DND-41 (cell line): ENCODE measurements around the gene RAB6B.

ENCODE experiments used
- ATAC-seq: fragments of 200-7000 bp; cut with Tn5 transposase; 3 replicates; pipeline ENCODE4 v1.9.1; 2021; ENCODE audit warnings: low read depth; ENCODE audit not compliant: insufficient read depth
- DNase-seq: peaks from one replicate; pipeline ENCODE4 v3.0.0-alpha.2; 2020
- H2AFZ ChIP-seq: 2 replicates; pipeline ENCODE4 v1.6.0; 2012; ENCODE audit warnings: low read depth, low read length
- H3K27ac ChIP-seq: 2 replicates; pipeline ENCODE4 v1.5.1; 2012; ENCODE audit warnings: low read length, inconsistent platforms
- H3K27me3 ChIP-seq: fragments of 200-600 bp; sonication (generic); 2 replicates; pipeline ENCODE4 v1.6.0; 2012; ENCODE audit warnings: low read length, mild to moderate bottlenecking, inconsistent platforms; ENCODE audit not compliant: insufficient read depth, poor library complexity
- H3K36me3 ChIP-seq: 2 replicates; pipeline ENCODE4 v1.5.1; 2012; ENCODE audit warnings: low read length, inconsistent platforms; ENCODE audit not compliant: insufficient read depth
- H3K4me1 ChIP-seq: 2 replicates; pipeline ENCODE4 v1.5.1; 2012; ENCODE audit warnings: mild to moderate bottlenecking, low read length; ENCODE audit not compliant: insufficient read depth
- H3K4me2 ChIP-seq: 2 replicates; pipeline ENCODE4 v1.6.0; 2012; ENCODE audit warnings: mild to moderate bottlenecking, moderate library complexity, low read length, inconsistent platforms; ENCODE audit not compliant: insufficient read depth
- H3K4me3 ChIP-seq, 2 experiments: fragments of 200-600 bp in 1 of 2; shearing (Covaris generic) in 1 of 2; 2 replicates each; pipeline ENCODE4 v1.5.1; 2012 to 2016; ENCODE audit warnings: inconsistent platforms in 2 of 2, low read length in 2 of 2, mild to moderate bottlenecking in 2 of 2, low read depth in 1 of 2, moderate library complexity in 1 of 2
- H3K79me2 ChIP-seq: 2 replicates; pipeline ENCODE4 v1.6.0; 2012; ENCODE audit warnings: low read length, inconsistent platforms; ENCODE audit not compliant: insufficient read depth
- H3K9ac ChIP-seq: 2 replicates; pipeline ENCODE4 v1.6.0; 2012; ENCODE audit warnings: low read depth, mild to moderate bottlenecking, inconsistent platforms, low read length, moderate library complexity
- H3K9me3 ChIP-seq: 2 replicates; pipeline ENCODE4 v1.5.1; 2012; ENCODE audit warnings: low read length, moderate library complexity, mild to moderate bottlenecking, inconsistent platforms; ENCODE audit not compliant: insufficient read depth, severe bottlenecking
- H4K20me1 ChIP-seq: 2 replicates; pipeline ENCODE4 v1.6.0; 2012; ENCODE audit warnings: low read length; ENCODE audit not compliant: insufficient read depth
- EZH2 ChIP-seq: IDR thresholded peaks from 3 replicates; pipeline ENCODE4 v1.6.1; 2012; ENCODE audit warnings: borderline replicate concordance, low read depth, mild to moderate bottlenecking, moderate library complexity, low read length, inconsistent platforms; ENCODE audit not compliant: severe bottlenecking
- TF ChIP-seq, protein P1 (sequence below): IDR thresholded peaks from 2 replicates; pipeline ENCODE4 v1.5.1; 2012; ENCODE audit warnings: borderline replicate concordance, low read length, moderate library complexity, mild to moderate bottlenecking; ENCODE audit not compliant: poor library complexity, severe bottlenecking; ENCODE audit errors: extremely low read depth

The RAB6B gene

DNA sequence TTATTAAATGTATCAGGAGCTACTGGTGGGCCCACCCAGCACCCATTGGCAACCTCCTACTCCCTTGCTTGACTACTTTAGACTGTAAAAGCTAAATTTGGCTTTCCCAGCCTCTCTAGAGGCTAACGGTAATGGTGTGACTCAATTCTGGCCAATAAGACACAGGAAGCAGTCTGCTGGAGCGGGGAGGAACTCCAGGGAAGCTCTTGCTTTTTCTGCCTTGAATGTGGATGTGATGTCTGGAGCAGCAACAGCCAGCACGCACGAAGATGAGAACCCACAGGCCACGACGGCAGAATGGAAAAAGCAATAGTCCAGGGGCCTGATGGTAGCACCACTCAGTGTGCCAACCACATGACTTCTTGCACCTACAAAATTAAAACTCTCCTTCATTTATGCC, 39.9 kb downstream of the RAB6B start:
- H4K20me1 ChIP-seq: no peaks in the 10 kb centered on the region

GRCh38 chr3:133855002-133855370, 40.7 kb downstream of the RAB6B start:
- no peak for TF ChIP-seq EZH2
- TF ChIP-seq, protein P1, sequence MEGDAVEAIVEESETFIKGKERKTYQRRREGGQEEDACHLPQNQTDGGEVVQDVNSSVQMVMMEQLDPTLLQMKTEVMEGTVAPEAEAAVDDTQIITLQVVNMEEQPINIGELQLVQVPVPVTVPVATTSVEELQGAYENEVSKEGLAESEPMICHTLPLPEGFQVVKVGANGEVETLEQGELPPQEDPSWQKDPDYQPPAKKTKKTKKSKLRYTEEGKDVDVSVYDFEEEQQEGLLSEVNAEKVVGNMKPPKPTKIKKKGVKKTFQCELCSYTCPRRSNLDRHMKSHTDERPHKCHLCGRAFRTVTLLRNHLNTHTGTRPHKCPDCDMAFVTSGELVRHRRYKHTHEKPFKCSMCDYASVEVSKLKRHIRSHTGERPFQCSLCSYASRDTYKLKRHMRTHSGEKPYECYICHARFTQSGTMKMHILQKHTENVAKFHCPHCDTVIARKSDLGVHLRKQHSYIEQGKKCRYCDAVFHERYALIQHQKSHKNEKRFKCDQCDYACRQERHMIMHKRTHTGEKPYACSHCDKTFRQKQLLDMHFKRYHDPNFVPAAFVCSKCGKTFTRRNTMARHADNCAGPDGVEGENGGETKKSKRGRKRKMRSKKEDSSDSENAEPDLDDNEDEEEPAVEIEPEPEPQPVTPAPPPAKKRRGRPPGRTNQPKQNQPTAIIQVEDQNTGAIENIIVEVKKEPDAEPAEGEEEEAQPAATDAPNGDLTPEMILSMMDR: no peak

More for the DNA sequence above, 39.9 kb downstream of the RAB6B start:
- no peak overlapping the region for H3K27ac ChIP-seq
- no peak overlapping the region for H3K9ac ChIP-seq
- no peak overlapping the region for H2AFZ ChIP-seq
- TF ChIP-seq, protein P1: no peak
- TF ChIP-seq EZH2: no peak
- no peak overlapping the region for H3K4me2 ChIP-seq
- H3K4me1 ChIP-seq: no peaks in the 10 kb centered on the region
- no peaks in the 10 kb centered on the region for H3K9me3 ChIP-seq
- no peaks in the 10 kb centered on the region for H3K79me2 ChIP-seq
- DNase-seq: no peak
- H3K27me3 ChIP-seq: peaks cover 4% of the 10 kb centered on the region
- no peaks in the 10 kb centered on the region for H3K36me3 ChIP-seq
- no peak for ATAC-seq
- no peak overlapping the region for H3K4me3 ChIP-seq

GRCh38 chr3:133854264-133855001, 41.2 kb downstream of the RAB6B start:
- ATAC-seq: no peak
- H3K36me3 ChIP-seq: no peaks in the 10 kb centered on the region
- no peak overlapping the region for H3K27ac ChIP-seq
- no peak overlapping the region for H3K9ac ChIP-seq
- H3K79me2 ChIP-seq: no peaks in the 10 kb centered on the region
- no peaks in the 10 kb centered on the region for H3K4me1 ChIP-seq
- no peak overlapping the region for H2AFZ ChIP-seq
- peaks cover 6% of the 10 kb centered on the region for H3K27me3 ChIP-seq
- H4K20me1 ChIP-seq: no peaks in the 10 kb centered on the region
- H3K9me3 ChIP-seq: no peaks in the 10 kb centered on the region
- DNase-seq: no peak
- no peak overlapping the region for H3K4me3 ChIP-seq
- no peak overlapping the region for H3K4me2 ChIP-seq
- TF ChIP-seq, protein P1: no peak
- TF ChIP-seq EZH2: no peak

More at GRCh38 chr3:133855002-133855370, 40.7 kb downstream of the RAB6B start:
- Histone ChIP-seq H2AFZ (no peak overlapping the region), H3K9ac (no peak overlapping the region), H3K27ac (no peak overlapping the region), H3K79me2 (no peaks in the 10 kb centered on the region), H3K9me3 (no peaks in the 10 kb centered on the region), H3K4me1 (no peaks in the 10 kb centered on the region), H3K36me3 (no peaks in the 10 kb centered on the region), H3K4me2 (no peak overlapping the region), H4K20me1 (no peaks in the 10 kb centered on the region), H3K4me3 (no peak overlapping the region), H3K27me3 (peaks cover 4% of the 10 kb centered on the region)
- no peak for DNase-seq
- no peak for ATAC-seq
